Measurements from ENCODE around the gene COMMD1.
"Not testable (repeated sequence)": the region's sequence is repeated elsewhere in the genome, so short reads cannot be mapped to it uniquely, and the experiment has no call there.

Gene COMMD1

DNA sequence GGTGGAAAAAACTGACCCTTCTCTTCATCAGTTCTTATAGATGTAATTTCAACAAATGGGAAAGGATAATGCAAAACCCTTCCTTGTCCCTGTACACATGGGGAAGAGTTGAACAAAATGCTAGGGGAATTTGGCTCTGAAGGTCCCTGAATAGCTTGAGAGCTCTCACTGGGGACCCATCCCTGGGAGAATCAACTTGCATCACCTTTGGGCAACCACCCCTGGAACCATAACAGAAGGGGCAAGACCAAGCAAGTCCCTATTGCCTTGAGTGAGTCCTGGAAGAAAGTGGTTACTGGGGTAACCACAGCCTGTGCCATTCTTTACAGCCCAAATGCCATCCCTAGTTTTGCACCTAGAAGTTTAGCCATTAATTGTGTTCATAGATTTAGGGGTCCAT is 238.2 kb downstream of the COMMD1 start:
- DNase-seq = no peak

DNA sequence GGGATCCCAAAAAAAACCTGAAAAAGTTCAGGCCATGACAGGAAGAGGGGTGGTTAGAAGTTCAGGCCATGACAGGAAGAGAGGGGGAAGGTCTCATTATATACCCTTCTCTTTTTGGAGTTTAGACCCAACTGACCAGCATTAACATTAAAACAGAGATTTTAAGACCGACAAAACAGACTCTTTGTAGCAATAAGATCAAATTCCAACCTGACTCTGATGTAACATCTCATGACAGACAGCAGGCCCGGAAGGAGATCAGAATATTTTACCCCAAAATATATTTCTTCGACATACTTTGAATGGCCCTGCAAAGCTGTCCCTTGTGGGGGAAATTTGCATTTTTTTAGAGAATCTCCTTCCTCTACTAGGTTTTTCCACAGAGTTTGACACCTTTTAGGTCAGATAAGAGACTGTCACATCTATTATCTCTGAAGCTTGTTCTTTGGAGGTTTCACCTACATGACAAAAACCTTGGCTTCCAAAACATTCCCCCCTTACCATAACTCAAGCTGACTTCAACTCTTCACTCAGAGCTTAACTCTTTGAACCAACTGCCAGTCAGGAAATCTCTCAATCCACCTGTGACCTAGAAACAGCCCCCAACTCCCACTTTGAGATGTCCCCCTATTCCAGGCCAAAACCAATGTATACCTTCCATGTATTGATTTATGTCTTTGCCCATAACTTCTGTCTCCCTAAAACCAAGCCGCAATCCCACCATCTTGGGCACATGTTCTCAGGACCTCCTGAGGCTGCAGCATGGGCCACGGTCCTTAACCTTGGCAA is 239.4 kb downstream of the COMMD1 start:
- no peak for DNase-seq

DNA sequence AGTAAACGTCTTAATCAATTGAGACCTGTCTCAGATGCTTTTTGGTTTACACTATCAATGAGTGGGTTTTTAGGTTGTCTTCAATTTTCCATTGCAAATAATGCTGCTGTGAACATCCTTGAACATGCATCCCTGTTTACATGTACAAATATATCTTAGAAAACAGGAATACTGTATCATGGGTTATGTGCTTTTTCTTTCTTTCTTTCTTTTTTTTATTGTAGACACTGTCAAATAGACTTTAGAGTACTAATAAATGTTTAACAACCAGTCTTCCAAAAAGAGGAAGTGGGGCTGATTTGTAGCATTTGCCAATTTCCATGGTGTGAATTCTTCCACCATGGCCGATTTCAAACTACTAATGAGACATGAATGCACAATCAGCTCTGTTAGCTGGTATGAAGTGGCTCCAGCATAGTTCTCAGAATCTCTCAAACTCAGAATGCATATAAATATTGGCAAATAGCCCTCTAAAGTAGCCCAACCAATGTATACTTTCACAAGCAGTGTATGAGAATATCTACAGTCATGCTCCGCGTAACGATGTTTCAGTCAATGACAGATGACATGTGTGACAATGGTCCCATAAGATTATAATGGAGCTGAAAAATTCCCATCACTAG is 240.1 kb downstream of the COMMD1 start:
- peak; percentile 3 to 11 for DNase-seq

DNA sequence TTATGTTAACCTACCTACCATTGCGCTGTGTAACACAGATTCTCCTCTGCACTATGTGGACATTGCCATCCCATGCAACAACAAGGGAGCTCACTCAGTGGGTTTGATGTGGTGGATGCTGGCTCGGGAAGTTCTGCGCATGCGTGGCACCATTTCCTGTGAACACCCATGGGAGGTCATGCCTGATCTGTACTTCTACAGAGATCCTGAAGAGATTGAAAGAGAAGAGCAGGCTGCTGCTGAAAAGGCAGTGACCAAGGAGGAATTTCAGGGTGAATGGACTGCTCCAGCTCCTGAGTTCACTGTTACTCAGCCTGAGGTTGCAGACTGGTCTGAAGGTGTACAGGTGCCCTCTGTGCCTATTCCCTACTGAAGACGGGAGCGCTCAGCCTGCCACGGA is 241.3 kb downstream of the COMMD1 start:
- not testable (repeated sequence) for DNase-seq

DNA sequence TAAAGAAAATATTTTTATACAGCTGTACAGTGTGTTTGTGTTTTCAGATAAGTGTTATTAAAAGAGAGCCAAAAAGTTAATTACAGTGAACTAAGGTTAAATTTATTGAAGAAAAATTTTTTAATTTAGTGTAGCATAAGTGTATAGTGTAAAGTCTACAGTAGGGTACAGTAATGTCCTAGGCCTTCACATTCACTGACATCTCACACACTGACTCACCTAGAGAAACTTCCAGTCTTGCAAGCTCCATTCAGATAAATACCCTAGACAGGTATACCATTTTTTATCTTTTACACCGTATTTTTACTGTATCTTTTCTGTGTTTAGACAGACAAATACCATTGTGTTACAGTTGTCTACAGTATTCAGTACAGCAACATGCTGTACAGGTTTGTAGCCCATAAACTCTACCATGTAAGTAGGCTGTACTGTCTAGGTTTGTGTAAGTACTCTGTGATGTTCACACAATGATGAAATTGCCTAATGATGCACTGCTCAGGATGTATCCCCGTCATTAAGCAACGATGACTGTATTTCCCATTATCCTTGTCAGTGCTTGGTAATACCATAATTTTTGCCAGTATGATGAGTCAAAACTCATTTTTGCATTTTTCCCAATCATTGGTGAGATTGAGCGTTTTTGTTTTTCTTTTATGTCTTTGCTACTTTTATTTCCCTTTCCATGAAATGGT is 242.3 kb downstream of the COMMD1 start:
- DNase-seq = peak; percentile 48 to 69

DNA sequence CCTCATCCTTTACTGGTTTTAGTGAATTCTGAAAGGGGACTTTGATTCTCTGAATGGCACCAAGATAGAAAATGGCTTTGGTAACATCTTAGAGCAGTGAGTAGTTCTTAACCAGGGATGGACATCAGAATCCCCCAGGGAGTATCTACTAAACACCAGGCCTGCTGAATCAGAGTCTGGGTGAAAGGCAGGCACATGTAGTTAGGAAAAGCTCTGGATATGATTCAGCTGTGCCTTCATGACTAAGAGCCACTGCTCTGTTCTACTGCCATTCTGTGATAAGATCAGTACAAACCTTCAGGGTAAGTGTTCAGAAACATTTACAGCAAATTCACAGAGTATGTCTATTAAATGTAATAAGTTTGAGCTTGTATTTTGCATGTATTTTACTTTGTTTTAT is 244.2 kb downstream of the COMMD1 start:
- DNase-seq = peak in 1 of 2 donors; percentile 5

DNA sequence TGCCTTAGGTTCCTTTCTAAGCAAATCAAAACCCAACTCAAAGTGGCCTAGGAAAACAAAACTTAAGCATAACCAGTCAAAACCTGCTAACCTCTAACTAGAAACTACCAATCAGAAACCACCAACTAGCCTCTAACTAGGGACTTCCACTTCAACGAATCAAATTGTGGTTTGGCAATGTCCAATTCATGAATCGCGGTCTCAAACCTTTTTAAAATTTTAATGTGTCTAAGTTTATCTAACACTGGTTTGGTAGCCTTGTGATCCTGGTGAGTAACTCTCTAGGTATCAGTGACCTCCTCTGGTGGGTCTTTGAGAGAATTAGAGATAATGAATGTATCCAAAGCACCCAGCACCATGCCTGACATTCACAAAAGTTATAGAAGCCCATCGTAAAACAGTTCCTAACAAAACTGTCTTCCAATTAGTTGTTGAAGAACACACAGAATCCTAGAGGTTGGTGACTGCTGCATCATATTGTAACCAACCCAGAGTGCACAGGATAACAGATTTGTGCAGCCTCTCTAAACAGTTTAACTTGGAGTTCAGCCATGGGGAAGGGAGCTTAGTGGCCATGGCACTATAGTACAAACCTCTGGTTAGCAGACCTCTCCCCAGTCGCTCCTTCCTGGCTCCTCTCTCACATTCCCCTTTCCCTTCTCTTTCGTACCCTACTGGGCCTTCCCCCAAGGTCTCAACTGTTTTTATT is 245.3 kb downstream of the COMMD1 start:
- no peak for DNase-seq

DNA sequence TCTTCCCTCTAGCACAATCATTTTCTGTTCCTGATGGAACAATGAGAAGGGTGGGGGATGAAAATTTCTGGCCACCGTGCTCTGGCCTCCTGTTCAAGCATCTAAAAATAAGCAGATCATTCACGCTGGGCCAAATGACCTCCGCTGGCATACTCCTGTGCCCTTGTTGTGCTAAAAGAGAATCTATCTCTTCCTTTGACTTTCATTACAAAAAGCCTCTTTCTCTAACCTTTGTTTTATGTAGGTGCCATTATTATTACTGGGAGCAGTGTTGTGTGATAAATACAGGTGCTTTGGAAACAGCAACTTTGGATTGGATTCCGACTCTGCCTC is 245.8 kb downstream of the COMMD1 start:
- DNase-seq = no peak

DNA sequence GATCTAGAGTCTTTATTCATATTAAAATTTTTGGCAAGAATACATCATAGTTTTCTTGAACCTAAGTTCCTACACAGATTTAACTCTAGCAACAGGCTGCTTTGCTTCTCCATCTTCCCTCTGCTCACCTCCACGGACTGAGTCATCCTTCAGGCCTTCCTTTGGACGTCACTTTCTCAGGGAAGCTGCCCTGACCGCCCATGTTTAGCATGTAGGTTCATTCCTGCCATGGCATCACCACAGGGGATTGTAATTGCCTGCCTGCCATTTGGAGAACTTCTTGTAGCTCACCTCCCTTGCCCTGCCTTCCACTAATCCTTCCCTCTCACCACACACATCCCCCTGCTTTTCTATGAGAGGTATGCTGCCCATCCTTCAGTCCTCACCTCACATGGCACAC is 246.5 kb downstream of the COMMD1 start:
- no peak for DNase-seq

DNA sequence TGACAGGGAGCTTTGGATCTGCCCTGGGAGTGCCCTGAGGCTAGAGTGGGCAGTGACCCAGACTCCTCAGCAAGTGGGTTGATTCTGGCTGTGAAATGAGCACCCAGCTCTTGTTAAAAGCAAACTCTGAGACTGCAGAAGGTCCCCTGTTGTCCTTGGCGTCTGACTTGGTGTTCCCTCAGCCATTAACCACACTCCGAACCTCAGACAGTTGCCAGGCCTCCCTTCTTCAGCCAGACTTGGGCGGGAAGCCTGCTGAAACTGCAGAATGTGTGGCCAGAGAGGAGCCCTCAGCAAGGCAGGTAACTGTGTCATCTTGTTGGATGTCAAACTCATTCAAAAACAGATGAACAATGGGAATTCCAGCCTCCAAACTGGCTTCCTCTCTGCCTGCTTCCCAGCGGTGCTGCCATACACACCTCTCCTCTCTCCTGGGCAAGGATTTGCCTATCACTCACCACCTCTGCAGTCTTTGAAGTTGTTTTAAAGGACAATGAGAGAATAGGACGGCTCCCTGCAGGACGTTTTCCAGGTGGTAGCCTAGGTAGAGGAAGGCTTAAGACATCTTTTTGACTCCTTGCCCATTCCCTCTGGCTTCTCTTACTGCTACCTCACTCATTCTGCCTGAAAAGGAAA is 251.5 kb downstream of the COMMD1 start:
- DNase-seq = no peak

DNA sequence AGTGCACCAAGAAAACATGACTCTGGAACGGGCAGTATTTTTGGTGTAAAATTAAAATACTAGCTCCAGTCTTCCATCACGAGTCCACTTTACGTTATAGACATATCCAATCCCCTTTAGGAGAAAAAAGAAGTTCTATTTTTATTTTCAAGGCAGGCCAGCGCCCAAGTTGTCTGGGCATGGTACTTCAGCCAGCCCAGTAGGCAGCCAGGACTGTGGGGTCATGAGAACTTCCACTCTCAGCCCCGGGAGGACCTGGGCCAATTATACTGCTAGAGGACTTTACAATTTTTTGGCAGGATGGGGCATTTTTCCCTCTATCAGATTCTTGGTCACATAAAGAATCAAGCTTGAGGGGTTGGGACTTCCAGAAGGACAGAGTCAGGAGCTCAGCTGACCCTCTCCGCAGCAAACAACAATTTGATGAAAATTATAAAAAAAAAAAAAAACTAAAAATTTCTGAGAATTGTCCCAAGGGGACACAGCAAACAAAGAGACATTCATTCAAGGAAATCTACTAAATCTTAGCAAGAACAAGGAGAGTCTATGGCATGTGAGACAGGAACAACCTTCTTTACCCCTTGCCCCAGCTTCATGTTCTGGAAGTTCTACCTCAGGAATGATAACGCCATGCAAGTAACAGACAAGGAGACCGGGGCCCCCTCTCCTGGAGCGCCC is 253.1 kb downstream of the COMMD1 start:
- no peak for DNase-seq

DNA sequence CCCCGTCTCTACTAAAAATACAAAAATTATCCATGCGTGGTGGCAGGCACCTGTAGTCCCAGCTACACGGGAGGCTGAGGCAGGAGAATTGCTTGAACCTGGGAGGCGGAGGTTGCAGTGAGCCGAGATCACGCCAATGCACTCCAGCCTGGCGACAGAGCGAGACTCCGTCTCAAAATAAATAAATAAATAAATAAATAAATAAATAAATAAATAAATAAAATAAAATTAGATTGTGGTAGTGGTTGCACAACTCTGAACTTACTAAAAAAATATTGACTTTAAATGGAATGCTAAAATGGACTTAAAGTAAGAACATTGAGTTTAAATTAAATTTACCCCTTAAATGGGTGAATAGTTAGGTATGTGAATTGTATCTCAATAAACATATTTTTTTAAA is 255.2 kb downstream of the COMMD1 start:
- not testable (repeated sequence) for DNase-seq

DNA sequence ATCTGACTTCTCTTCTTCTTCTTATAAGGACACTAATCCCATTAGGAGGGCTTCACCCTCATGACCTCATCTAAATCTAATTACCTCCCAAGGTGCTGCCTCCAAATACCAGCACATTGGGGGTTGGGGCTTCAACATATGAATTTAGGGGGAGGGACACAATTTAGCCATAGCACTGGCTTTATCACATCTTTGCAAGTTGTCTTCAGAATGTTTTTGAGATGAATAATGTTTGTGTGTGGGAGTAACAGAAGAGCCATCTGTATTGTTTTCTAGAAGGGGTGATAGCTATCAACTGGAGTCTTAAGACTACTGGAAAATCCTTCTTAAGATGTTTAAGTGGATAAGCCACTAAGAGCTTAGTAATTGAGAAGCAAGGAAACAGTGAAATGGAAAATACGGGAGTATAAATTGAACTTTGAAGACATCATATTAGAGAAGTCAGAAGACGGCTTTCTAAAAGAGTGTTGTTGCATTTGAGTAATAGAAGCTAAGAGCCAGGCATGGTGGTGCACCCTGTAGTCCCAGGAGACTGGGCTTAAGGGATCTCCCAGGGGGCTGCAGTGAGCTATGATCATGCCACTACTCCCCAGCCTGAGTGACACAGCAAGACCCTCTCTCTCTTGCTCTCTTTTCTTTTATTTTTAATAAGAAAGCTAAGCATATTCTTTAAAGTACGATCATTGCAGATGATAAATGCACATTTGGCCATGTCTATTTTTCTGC is 257.8 kb downstream of the COMMD1 start:
- no peak for DNase-seq

DNA sequence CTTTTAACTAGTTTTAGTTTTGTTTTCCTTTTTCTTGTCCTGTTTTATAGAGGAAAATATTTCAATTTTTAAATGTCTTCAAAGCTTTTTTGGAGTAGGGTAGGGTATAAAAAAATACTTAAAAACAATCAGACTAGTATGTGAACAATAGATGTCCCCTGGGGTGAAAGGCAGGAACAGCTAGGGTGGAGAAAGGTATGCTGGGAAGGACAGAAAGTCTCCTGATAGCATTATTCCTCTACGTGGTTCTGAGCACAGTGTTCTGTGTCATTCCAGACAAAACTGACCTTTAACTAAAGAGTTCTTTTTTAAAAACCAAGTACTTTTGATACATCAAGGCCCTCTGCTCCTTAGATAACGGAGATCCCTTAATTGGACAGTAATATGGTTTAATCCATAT is 258.4 kb downstream of the COMMD1 start:
- DNase-seq = no peak

DNA sequence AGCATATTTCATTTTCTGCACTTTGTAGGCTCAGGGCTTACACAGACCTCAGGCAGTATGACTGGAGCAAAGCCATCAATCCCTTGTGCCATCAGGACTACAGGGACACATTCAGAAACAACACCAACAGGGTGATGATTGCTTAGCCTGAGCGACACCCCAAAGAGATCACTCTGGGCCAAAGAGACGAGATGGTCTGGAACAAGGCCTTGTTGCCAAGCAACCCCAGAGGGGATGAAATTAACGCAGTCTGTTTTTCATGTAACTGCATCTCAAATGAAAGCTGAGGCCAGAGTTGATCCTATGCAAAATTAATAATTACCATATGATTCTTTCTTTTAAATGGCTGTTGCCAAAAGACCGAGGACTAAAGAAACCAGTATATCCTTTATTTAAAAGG is 270.3 kb downstream of the COMMD1 start:
- DNase-seq = no peak

DNA sequence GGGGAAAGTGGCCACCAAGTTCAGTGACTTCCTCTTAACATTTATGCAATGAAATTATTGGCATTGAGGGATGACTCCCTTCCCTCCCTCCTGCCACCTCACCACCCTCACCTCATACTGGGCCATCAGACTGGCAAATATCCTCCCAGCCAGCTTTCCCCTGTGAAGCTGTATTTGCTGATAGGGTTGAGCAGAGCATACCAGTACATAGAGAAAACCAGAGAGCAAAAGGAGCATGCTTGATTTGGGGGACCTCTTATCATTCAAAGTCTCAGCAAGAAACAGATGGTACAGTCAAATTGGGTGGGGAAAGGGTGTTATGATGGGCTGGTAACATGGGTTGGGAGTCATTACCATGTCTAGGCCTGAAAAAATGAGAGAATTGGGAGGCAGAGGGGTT is 271.3 kb downstream of the COMMD1 start:
- no peak for DNase-seq

DNA sequence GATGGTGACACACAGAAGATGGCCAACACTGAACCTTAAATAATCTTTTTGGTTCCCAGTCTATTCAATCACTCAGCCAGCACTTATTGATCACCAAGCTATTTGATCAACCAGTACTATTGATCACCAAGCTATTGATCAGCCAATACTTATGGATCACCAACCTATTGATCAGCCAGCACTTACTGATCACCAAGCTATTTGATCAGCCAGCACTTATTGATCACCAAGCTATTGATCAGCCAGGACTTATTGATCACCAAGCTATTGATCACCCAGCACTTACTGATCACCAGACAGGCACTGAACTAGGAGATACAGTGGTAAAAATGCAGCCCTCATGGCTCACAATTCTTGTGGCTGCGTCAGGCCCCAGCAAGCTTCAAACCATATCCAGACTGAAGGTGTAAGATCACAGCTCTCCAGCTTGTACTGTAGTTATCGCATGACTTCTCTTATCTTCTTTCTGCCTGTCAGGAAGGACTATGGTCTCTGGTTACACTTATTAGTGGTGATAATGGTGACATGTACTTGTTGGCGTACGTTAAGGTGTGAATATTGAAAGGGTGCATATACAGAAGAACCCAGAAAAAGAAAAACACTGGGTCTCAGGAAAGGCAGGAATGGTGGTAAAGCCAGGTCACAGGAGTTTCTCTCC is 272.0 kb downstream of the COMMD1 start:
- no peak for DNase-seq

DNA sequence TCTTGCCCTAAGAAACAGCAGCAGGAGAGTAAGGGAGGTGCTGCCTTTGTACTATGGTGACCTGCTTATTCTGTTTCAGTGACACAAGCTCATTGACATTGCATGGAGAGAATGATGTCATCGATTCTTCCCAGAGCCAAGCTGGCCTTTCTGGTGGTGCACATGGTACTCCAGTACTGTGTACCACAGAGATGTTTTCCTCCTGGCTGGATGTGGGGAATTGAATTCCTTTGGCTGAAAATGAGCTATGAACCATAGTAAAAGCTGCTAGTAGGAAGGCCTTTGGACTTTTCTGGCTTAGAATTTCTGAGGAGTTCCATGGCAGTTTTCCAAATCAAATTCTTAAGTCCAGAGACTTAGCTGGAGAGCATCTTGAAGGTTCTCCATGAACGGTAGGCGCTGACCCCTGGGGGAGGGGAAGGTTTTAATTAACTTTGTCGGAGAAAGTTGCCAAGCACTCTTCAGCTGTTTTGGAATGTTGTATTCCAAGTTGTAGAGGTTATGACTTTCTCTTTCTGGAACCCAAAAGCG is 273.3 kb downstream of the COMMD1 start:
- DNase-seq = no peak

DNA sequence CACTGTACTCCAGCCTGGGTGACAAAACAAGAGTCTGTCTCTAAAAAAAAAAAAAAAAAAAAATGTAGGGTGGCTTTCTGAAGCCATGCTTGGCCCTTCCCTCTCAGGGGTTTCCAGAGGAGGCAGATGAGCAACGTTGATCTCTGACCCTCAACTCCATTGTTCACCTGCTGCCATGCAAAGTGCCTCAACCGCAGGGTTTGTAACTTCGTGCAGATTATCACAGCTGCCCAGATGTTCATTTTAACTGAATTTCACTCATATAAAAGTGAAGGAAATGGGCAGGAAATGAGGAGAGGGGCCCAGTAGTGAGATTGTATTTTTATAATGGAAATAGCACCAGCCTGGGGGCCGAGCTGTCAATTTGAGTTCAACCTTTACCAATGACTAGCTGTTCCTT is 275.5 kb downstream of the COMMD1 start:
- no peak for DNase-seq

DNA sequence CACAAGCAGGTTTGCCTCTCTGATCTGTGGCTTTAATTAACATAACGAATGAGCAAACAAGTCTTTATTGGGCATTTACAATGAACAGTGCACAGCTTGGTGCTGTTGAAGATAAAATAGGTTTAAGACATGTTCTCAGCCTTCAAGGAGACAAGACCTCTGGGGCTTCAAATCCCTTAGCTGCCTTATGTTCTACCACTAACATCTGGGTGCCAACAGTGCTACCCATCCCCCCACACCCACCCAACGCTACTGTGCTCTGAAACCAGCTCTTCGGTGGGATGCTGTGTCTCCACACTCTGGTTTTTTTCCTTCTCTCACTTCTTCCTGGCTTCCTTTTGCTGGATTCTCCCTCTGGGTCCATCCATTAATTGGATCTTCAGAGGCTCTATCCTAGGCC is 276.4 kb downstream of the COMMD1 start:
- no peak for DNase-seq

All from inflammatory macrophage treated with lipopolysaccharide for 1 hour (primary cell).